Measurements from ENCODE around the gene PDCL2.

Gene PDCL2

GRCh38 chr4:55538531-55538930 lies 53.5 kb downstream of the PDCL2 start:
- no peak for DNase-seq (ENCODE audit: low spot score)

- DNase-seq (ENCODE audit: low spot score): no peak
Observed at GRCh38 chr4:55534306-55534705, 57.7 kb downstream of the PDCL2 start.

GRCh38 chr4:55530691-55531090 lies 61.4 kb downstream of the PDCL2 start:
- DNase-seq (ENCODE audit: low spot score): no peak

- DNase-seq (ENCODE audit: low spot score): no peak
Observed at GRCh38 chr4:55530167-55530566, 61.9 kb downstream of the PDCL2 start.

DNA sequence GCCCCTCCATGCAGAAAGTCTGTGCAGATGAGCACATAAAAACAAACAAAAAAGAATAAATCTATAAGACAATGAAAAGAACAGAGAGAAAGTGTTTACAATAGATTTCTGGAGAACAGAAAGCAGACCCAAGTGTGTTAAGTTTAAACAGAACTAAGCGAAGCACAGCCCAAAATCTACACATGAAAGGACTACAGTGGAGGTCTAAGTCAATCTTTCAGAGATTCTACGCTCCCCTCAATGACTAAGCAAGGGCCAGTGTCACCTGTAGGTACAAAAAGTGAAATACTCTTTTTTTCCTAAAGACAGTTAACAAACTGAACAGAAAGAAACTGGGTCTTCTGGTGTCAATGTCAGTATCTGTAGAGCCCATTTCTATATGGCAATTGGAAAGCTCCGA lies 63.6 kb downstream of the PDCL2 start:
- DNase-seq (ENCODE audit: low spot score): no peak

DNA sequence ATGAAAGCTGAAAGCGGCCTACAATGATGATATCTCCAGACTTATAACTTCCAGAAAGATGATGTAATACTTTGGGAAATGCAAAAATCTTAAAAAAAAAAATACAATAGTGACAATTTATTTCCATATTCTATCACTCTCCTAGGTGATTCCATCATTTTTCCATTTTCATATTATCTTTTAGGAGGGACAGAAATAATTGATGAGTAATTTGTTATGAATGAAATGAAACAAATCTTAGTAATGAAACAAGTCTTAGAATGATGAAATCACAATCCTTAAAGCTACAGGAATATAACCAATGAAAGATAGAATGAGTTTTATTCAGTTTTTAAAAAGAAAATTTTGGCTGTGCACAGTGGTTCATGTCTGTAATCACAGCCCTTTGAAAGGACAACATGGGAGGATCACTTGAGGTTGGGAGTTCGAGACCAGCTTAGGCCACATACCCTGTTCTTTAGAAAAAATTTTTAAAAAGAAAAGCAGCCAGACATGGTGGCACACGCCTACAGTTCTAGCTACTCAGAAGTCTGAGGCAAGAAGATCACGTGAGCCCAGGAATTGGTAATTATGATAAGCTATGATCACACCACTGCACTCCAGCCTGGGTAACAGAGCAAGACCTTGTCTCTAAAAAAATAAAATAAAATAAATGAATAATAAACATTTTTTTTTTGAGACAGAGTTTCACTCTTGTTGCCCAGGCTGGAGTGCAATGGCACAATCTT lies 67.0 kb downstream of the PDCL2 start:
- DNase-seq (ENCODE audit: low spot score): no peak

DNA sequence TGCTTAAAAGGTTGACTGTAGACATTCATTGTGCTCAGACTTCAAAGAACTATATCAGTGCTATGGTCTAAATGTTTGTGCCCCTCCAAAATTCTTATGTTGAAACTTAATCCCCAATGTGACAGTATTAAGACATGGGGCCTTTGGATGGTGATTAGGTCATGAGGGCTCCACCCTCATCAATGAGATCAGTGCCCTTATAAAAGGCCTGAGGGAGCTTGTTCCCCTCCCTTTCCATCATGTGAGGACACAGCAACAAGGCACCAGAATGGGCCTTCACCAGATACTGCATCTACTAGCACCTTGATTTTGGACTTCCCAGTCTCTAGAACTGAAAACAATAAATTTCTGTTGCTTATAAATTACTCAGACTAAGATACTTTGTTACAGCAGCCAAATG lies 73.6 kb downstream of the PDCL2 start:
- DNase-seq (ENCODE audit: low spot score): no peak

GRCh38 chr4:55517526-55518229 lies 74.4 kb downstream of the PDCL2 start:
- DNase-seq (ENCODE audit: low spot score): no peak

GRCh38 chr4:55512922-55513571 lies 79.0 kb downstream of the PDCL2 start:
- no peak for DNase-seq (ENCODE audit: low spot score)

DNA sequence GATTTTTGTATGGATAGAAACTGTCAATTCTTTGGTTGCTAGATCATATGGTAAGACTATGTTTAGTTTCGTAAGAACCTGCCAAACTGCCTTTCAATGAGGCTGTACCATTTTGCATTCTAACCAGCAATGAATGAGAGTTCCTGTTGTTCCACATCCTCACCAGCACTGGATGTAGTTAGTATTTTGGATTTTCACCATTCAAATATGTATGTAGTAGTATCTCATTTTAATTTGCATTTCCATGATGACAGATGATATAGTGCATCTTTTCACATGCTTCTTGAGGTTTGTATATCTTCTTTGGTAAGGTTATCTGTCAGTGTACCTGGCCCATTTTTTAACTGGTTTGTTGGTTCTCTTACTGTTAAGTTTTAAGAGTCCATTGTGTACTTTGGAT lies 80.0 kb downstream of the PDCL2 start:
- DNase-seq (ENCODE audit: low spot score): no peak

DNA sequence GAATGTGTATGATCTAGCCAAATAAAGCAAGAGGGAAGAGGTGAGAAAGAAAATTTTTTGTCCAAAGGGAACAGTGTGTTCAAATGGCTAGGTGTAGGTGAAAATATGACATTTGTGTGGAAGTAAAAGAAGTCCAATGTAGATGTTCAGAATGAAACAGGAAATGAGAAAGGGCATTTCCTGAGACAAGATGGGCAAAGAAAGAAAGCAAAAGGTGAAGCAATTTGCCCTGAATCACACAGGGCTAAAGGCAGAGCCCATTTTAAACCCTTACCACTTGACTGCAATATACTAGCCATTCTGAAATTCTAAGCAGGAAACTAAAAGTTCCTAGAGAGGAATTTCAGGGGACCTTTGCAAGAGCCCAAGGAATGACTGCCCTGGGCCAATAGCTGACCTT lies 81.4 kb downstream of the PDCL2 start:
- DNase-seq (ENCODE audit: low spot score): no peak

DNA sequence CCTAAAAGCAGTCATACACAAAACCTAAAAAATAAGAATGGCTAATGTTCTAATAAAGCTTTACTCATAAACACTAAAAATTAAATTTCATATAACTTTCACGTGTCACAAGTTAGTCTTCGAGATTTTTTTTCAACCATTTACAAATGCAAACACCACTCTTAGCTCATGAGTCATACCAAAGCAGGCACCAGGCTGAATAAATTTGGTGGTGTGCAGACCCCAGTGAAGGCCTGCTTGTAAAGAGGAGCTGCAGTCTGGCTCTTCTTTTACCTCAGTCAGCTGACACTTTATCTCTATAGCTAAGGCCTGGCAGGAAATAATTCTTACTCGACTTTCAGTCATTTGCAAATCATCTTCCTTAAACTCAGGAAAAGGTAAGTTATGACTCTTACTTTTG lies 82.8 kb downstream of the PDCL2 start:
- no peak for DNase-seq (ENCODE audit: low spot score)

GRCh38 chr4:55507612-55508011 lies 84.4 kb downstream of the PDCL2 start:
- DNase-seq (ENCODE audit: low spot score): no peak
